ENCODE data around the gene NRIP1.

Gene NRIP1

GRCh38 chr21:15104470-15104869 lies 39.7 kb upstream of the NRIP1 start:
- Histone ChIP-seq H3K9me2 (replicated peaks; ENCODE audit: control insufficient read depth, low read length) (no peaks in the 10 kb centered on the region), H3K36me3 (ENCODE audit: control insufficient read depth, low read length) (no peaks in the 10 kb centered on the region), H3F3A (ENCODE audit: control insufficient read depth, insufficient read depth) (no peaks in the 10 kb centered on the region), H3K27me3 (ENCODE audit: control insufficient read depth, low read length) (no peaks in the 10 kb centered on the region), H3K9me3 (ENCODE audit: control insufficient read depth, insufficient read depth, low read length) (peaks cover 3% of the 10 kb centered on the region; the same call in 1 of the 2 replicates), H3K27ac (ENCODE audit: low read depth, low read length) (no peak overlapping the region), H4K20me1 (ENCODE audit: control insufficient read depth, insufficient read depth, low read depth, low read length) (no peaks in the 10 kb centered on the region), H3K79me2 (ENCODE audit: control insufficient read depth, low read length) (no peaks in the 10 kb centered on the region), H3K4me1 (ENCODE audit: control insufficient read depth, low read length) (no peaks in the 10 kb centered on the region), H3K4me3 (ENCODE audit: low read length) (no peak overlapping the region), H3K4me2 (ENCODE audit: low read length) (no peak overlapping the region)
- no peak for TF ChIP-seq EZH2phosphoT487 (IDR thresholded peaks at IDR 0.05; ENCODE audit: borderline replicate concordance, low read length)

GRCh38 chr21:15098908-15099307 lies 34.1 kb upstream of the NRIP1 start:
- Histone ChIP-seq H3K27ac (ENCODE audit: low read depth, low read length) (no peak overlapping the region), H3K9me3 (ENCODE audit: control insufficient read depth, insufficient read depth, low read length) (peaks cover 3% of the 10 kb centered on the region; the same call in 1 of the 2 replicates), H3K4me2 (ENCODE audit: low read length) (no peak overlapping the region), H3K4me1 (ENCODE audit: control insufficient read depth, low read length) (no peaks in the 10 kb centered on the region), H3F3A (ENCODE audit: control insufficient read depth, insufficient read depth) (no peaks in the 10 kb centered on the region), H3K36me3 (ENCODE audit: control insufficient read depth, low read length) (no peaks in the 10 kb centered on the region), H3K27me3 (ENCODE audit: control insufficient read depth, low read length) (no peaks in the 10 kb centered on the region), H3K4me3 (ENCODE audit: low read length) (no peak overlapping the region), H3K9me2 (replicated peaks; ENCODE audit: control insufficient read depth, low read length) (no peaks in the 10 kb centered on the region), H3K79me2 (ENCODE audit: control insufficient read depth, low read length) (no peaks in the 10 kb centered on the region), H4K20me1 (ENCODE audit: control insufficient read depth, insufficient read depth, low read depth, low read length) (no peaks in the 10 kb centered on the region)
- TF ChIP-seq EZH2phosphoT487 (IDR thresholded peaks at IDR 0.05; ENCODE audit: borderline replicate concordance, low read length) (no peak), CTCF (IDR thresholded peaks at IDR 0.05; ENCODE audit: low read depth, low read length, poor library complexity, severe bottlenecking) (no peak)

- Histone ChIP-seq H3K9me3 (ENCODE audit: control insufficient read depth, insufficient read depth, low read length) (peaks cover 3% of the 10 kb centered on the region; the same call in 1 of the 2 replicates), H3K27me3 (ENCODE audit: control insufficient read depth, low read length) (no peaks in the 10 kb centered on the region), H3K27ac (ENCODE audit: low read depth, low read length) (no peak overlapping the region), H3K79me2 (ENCODE audit: control insufficient read depth, low read length) (no peaks in the 10 kb centered on the region), H3K36me3 (ENCODE audit: control insufficient read depth, low read length) (no peaks in the 10 kb centered on the region), H3K4me3 (ENCODE audit: low read length) (no peak overlapping the region), H3K4me1 (ENCODE audit: control insufficient read depth, low read length) (no peaks in the 10 kb centered on the region), H4K20me1 (ENCODE audit: control insufficient read depth, insufficient read depth, low read depth, low read length) (no peaks in the 10 kb centered on the region), H3K9me2 (replicated peaks; ENCODE audit: control insufficient read depth, low read length) (no peaks in the 10 kb centered on the region), H3K4me2 (ENCODE audit: low read length) (no peak overlapping the region), H3F3A (ENCODE audit: control insufficient read depth, insufficient read depth) (no peaks in the 10 kb centered on the region)
- no peak for TF ChIP-seq EZH2phosphoT487 (IDR thresholded peaks at IDR 0.05; ENCODE audit: borderline replicate concordance, low read length)
- TF ChIP-seq CTCF (IDR thresholded peaks at IDR 0.05; ENCODE audit: low read depth, low read length, poor library complexity, severe bottlenecking), result no peak
These were observed 33.4 kb upstream of the NRIP1 start for GRCh38 chr21:15098181-15098580.

GRCh38 chr21:15097580-15097979 lies 32.8 kb upstream of the NRIP1 start:
- no peaks in the 10 kb centered on the region for H3K79me2 ChIP-seq (ENCODE audit: control insufficient read depth, low read length)
- no peaks in the 10 kb centered on the region for H3K9me2 ChIP-seq (replicated peaks; ENCODE audit: control insufficient read depth, low read length)
- no peak for TF ChIP-seq CTCF (IDR thresholded peaks at IDR 0.05; ENCODE audit: low read depth, low read length, poor library complexity, severe bottlenecking)
- TF ChIP-seq EZH2phosphoT487 (IDR thresholded peaks at IDR 0.05; ENCODE audit: borderline replicate concordance, low read length), result no peak
- H3K36me3 ChIP-seq (ENCODE audit: control insufficient read depth, low read length), result no peaks in the 10 kb centered on the region
- H4K20me1 ChIP-seq (ENCODE audit: control insufficient read depth, insufficient read depth, low read depth, low read length), result no peaks in the 10 kb centered on the region
- H3K9me3 ChIP-seq (ENCODE audit: control insufficient read depth, insufficient read depth, low read length), result peaks cover 3% of the 10 kb centered on the region; the same call in 1 of the 2 replicates
- no peaks in the 10 kb centered on the region for H3K27me3 ChIP-seq (ENCODE audit: control insufficient read depth, low read length)
- H3F3A ChIP-seq (ENCODE audit: control insufficient read depth, insufficient read depth), result no peaks in the 10 kb centered on the region
- no peak overlapping the region for H3K4me2 ChIP-seq (ENCODE audit: low read length)
- H3K4me1 ChIP-seq (ENCODE audit: control insufficient read depth, low read length), result no peaks in the 10 kb centered on the region
- H3K4me3 ChIP-seq (ENCODE audit: low read length), result no peak overlapping the region
- no peak overlapping the region for H3K27ac ChIP-seq (ENCODE audit: low read depth, low read length)

All from DOHH2 (cell line).